GM19463 (cell line): ENCODE measurements around the gene EZR.
A peak's percentile ranks its signal among the peaks of the same experiment; 100 is the strongest.

Source experiments
- ATAC-seq: cut with Tn5 transposase; IDR thresholded peaks from one replicate; pipeline ENCODE4 v1.9.1; 2021; ENCODE audit warnings: mild to moderate bottlenecking, moderate library complexity; ENCODE audit not compliant: unreplicated experiment

The EZR gene

GRCh38 chr6:158819977-158820622 is 932 bp upstream of the EZR start:
- no peak for ATAC-seq

- ATAC-seq: peak; percentile 29
These were observed 471 bp downstream of the EZR start for GRCh38 chr6:158818581-158819212.

- peak; percentile 32 for ATAC-seq
These were observed 1.2 kb downstream of the EZR start for GRCh38 chr6:158817728-158818580.

GRCh38 chr6:158816803-158817727 is 2.1 kb downstream of the EZR start:
- no peak for ATAC-seq

GRCh38 chr6:158816329-158816728 is 2.8 kb downstream of the EZR start:
- peak; percentile 9 for ATAC-seq

- ATAC-seq: no peak
These were observed 3.3 kb downstream of the EZR start for GRCh38 chr6:158815907-158816306.

- no peak for ATAC-seq
These were observed 3.8 kb downstream of the EZR start for GRCh38 chr6:158815379-158815724.

- no peak for ATAC-seq
These were observed 6.1 kb downstream of the EZR start for GRCh38 chr6:158813032-158813431.

GRCh38 chr6:158812611-158813010 is 6.6 kb downstream of the EZR start:
- ATAC-seq: no peak

- ATAC-seq: no peak
These were observed 8.7 kb downstream of the EZR start for GRCh38 chr6:158810155-158811095.

- peak; percentile 56 for ATAC-seq
These were observed 10.1 kb downstream of the EZR start for GRCh38 chr6:158808941-158809678.

- no peak for ATAC-seq
These were observed 10.7 kb downstream of the EZR start for GRCh38 chr6:158808442-158808833.

GRCh38 chr6:158807515-158808441 is 11.4 kb downstream of the EZR start:
- ATAC-seq: no peak

GRCh38 chr6:158805698-158806377 is 13.3 kb downstream of the EZR start:
- ATAC-seq: no peak

- ATAC-seq: no peak
These were observed 15.0 kb downstream of the EZR start for GRCh38 chr6:158804207-158804606.

GRCh38 chr6:158803733-158804143 is 15.4 kb downstream of the EZR start:
- ATAC-seq: peak; percentile 70

GRCh38 chr6:158801655-158802294 is 17.4 kb downstream of the EZR start:
- ATAC-seq: no peak
